Fibroblast of lung (primary cell): ENCODE measurements around the gene C18orf63. TPM values are rescaled to one million over a fixed set of nuclear protein-coding genes. Genes with fewer than 3 reads are reported as not detected.

Experiments used
- DNase-seq, 2 donors: peaks; one replicate each; pipeline versions ENCODE4 v3.0.0 to v3.0.0-alpha.2; 2010; ENCODE audit warnings: low read depth in 2 of 2
- H2AFZ ChIP-seq: 2 replicates; pipeline ENCODE4 v1.5.1; 2012; ENCODE audit warnings: low read length, control low read depth, inconsistent platforms
- H3K27ac ChIP-seq: 2 replicates; pipeline ENCODE4 v1.5.1; 2011; ENCODE audit warnings: low read length, control low read depth; ENCODE audit not compliant: insufficient read depth
- H3K27me3 ChIP-seq: 2 replicates; pipeline ENCODE4 v1.5.1; 2011; ENCODE audit warnings: mild to moderate bottlenecking, low read length; ENCODE audit not compliant: control insufficient read depth, insufficient read depth
- H3K36me3 ChIP-seq: 2 replicates; pipeline ENCODE4 v1.5.1; 2011; ENCODE audit warnings: low read length; ENCODE audit not compliant: control insufficient read depth, insufficient read depth
- H3K4me1 ChIP-seq: 2 replicates; pipeline ENCODE4 v1.5.1; 2011; ENCODE audit warnings: low read length; ENCODE audit not compliant: control insufficient read depth, insufficient read depth; ENCODE audit errors: extremely low read depth
- H3K4me2 ChIP-seq: 2 replicates; pipeline ENCODE4 v1.5.1; 2011; ENCODE audit warnings: low read length, control low read depth; ENCODE audit not compliant: insufficient read depth; ENCODE audit errors: extremely low read depth
- H3K4me3 ChIP-seq, 4 experiments: fragments of 200-600 bp in 1 of 4; sonication (generic) in 1 of 4; replicated peaks in 1 of 4; 2 replicates each; pipeline ENCODE4 v1.5.1; 2011 to 2016; ENCODE audit warnings: low read length in 4 of 4, low read depth in 3 of 4, mild to moderate bottlenecking in 3 of 4, control low read depth in 2 of 4, inconsistent platforms in 1 of 4, mixed read lengths in 1 of 4; ENCODE audit not compliant: insufficient read depth in 1 of 4; ENCODE audit errors: control extremely low read depth in 1 of 4
- H3K79me2 ChIP-seq: 2 replicates; pipeline ENCODE4 v1.5.1; 2012; ENCODE audit warnings: mild to moderate bottlenecking, low read length, inconsistent platforms; ENCODE audit not compliant: control insufficient read depth, insufficient read depth
- H3K9ac ChIP-seq: 2 replicates; pipeline ENCODE4 v1.5.1; 2011; ENCODE audit warnings: mild to moderate bottlenecking, low read length, control low read depth; ENCODE audit not compliant: insufficient read depth
- H3K9me3 ChIP-seq: 2 replicates; pipeline ENCODE4 v1.5.1; 2012; ENCODE audit warnings: low read depth, low read length; ENCODE audit not compliant: control insufficient read depth, insufficient read depth
- H4K20me1 ChIP-seq: 2 replicates; pipeline ENCODE4 v1.5.1; 2011; ENCODE audit warnings: low read length; ENCODE audit not compliant: control insufficient read depth, insufficient read depth; ENCODE audit errors: extremely low read depth
- EZH2 ChIP-seq: IDR thresholded peaks from 2 replicates; pipeline ENCODE4 v1.5.1; 2012; ENCODE audit warnings: low read length, control low read depth, mild to moderate bottlenecking; ENCODE audit errors: missing control alignments
- polyA plus RNA-seq, 2 donors: library from polyadenylated mRNA; depleted of rRNA in 1 of 2; stranded (reverse) in 1 of 2; unstranded in 1 of 2; fragments of >200 nt; gene quantifications; 2 replicates each; pipeline ENCODE4 v1.2.1, GENCODE V29; 2011 to 2012; ENCODE audit warnings: missing spikeins in 1 of 2
- total RNA-seq: library from RNA; depleted of rRNA; stranded (reverse); fragments of >200 nt; gene quantifications from 2 replicates; pipeline ENCODE4 v1.2.1, GENCODE V29; 2014
- TF ChIP-seq, protein P1 (sequence below), 2 donors: IDR thresholded peaks in 1 of 2; conservative IDR thresholded peaks in 1 of 2; 1 replicate in 1 of 2; 2 replicates in 1 of 2; pipeline ENCODE4 v1.5.1; 2011 to 2012; ENCODE audit warnings: low read length in 2 of 2, control low read depth in 1 of 2, inconsistent platforms in 1 of 2, low read depth in 1 of 2, mild to moderate bottlenecking in 1 of 2

The C18orf63 gene
- total and polyA plus RNA-seq, 2 donors (not counting 1 experiment from before 2014, with no cell fraction given): not detected

GRCh38 chr18:74311000-74311399 is 4.6 kb upstream of the C18orf63 start:
- TF ChIP-seq, protein P1, sequence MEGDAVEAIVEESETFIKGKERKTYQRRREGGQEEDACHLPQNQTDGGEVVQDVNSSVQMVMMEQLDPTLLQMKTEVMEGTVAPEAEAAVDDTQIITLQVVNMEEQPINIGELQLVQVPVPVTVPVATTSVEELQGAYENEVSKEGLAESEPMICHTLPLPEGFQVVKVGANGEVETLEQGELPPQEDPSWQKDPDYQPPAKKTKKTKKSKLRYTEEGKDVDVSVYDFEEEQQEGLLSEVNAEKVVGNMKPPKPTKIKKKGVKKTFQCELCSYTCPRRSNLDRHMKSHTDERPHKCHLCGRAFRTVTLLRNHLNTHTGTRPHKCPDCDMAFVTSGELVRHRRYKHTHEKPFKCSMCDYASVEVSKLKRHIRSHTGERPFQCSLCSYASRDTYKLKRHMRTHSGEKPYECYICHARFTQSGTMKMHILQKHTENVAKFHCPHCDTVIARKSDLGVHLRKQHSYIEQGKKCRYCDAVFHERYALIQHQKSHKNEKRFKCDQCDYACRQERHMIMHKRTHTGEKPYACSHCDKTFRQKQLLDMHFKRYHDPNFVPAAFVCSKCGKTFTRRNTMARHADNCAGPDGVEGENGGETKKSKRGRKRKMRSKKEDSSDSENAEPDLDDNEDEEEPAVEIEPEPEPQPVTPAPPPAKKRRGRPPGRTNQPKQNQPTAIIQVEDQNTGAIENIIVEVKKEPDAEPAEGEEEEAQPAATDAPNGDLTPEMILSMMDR (conservative IDR thresholded peaks at IDR 0.05 in 1 of 2, IDR thresholded peaks at IDR 0.05 in 1 of 2; ENCODE audit: low read depth in 1 of 2, low read length in 2 of 2): no peak
- TF ChIP-seq EZH2: no peak
- H3K27ac ChIP-seq: no peak overlapping the region

GRCh38 chr18:74314759-74315463 is 728 bp upstream of the C18orf63 start:
- Histone ChIP-seq H3K4me1 (peaks cover 5% of the 10 kb centered on the region), H3K27me3 (no peaks in the 10 kb centered on the region), H3K9ac (no peak overlapping the region), H3K4me2 (no peak overlapping the region), H3K27ac (no peak overlapping the region), H2AFZ (no peak overlapping the region), H3K36me3 (no peaks in the 10 kb centered on the region), H3K79me2 (no peaks in the 10 kb centered on the region), H3K4me3 (no peak overlapping the region), H4K20me1 (no peaks in the 10 kb centered on the region), H3K9me3 (no peaks in the 10 kb centered on the region)
- TF ChIP-seq, protein P1 (conservative IDR thresholded peaks at IDR 0.05 in 1 of 2, IDR thresholded peaks at IDR 0.05 in 1 of 2; ENCODE audit: low read depth in 1 of 2, low read length in 2 of 2): no peak
- no peak for TF ChIP-seq EZH2
- DNase-seq: no peak

More at GRCh38 chr18:74311000-74311399, 4.6 kb upstream of the C18orf63 start:
- no peak for DNase-seq
- no peaks in the 10 kb centered on the region for H3K4me1 ChIP-seq
- no peak overlapping the region for H3K4me3 ChIP-seq
- H3K4me2 ChIP-seq: no peak overlapping the region
- no peaks in the 10 kb centered on the region for H3K27me3 ChIP-seq
- no peaks in the 10 kb centered on the region for H3K9me3 ChIP-seq
- no peak overlapping the region for H3K9ac ChIP-seq
- no peak overlapping the region for H2AFZ ChIP-seq
- no peaks in the 10 kb centered on the region for H4K20me1 ChIP-seq
- no peaks in the 10 kb centered on the region for H3K79me2 ChIP-seq
- H3K36me3 ChIP-seq: no peaks in the 10 kb centered on the region

- Histone ChIP-seq H3K4me1 (peaks cover 5% of the 10 kb centered on the region), H3K27ac (no peak overlapping the region), H4K20me1 (no peaks in the 10 kb centered on the region), H3K9ac (no peak overlapping the region), H3K4me2 (peak overlapping the region; percentile 23), H2AFZ (no peak overlapping the region), H3K9me3 (no peaks in the 10 kb centered on the region), H3K36me3 (no peaks in the 10 kb centered on the region), H3K27me3 (no peaks in the 10 kb centered on the region), H3K4me3 (no peak overlapping the region), H3K79me2 (no peaks in the 10 kb centered on the region)
- no peak for TF ChIP-seq EZH2
- TF ChIP-seq, protein P1 (conservative IDR thresholded peaks at IDR 0.05 in 1 of 2, IDR thresholded peaks at IDR 0.05 in 1 of 2; ENCODE audit: low read depth in 1 of 2, low read length in 2 of 2): no peak
- peak; percentile 81 to 84 for DNase-seq
Measured at GRCh38 chr18:74316257-74317170, 875 bp downstream of the C18orf63 start.
